ENCODE measurements around the gene CDK19. TPM values are rescaled to one million over a fixed set of nuclear protein-coding genes. Genes with fewer than 3 reads are reported as not detected.

CDK19 gene
- total and polyA plus RNA-seq, 10 of the 15 experiments (the other 5 are each of a cell fraction or from before 2014, with no cell fraction given): 4.6 to 21.4 (median 12.4) TPM

- in situ Hi-C loops (cut with MboI): no loop called here
- Histone ChIP-seq H3K27ac (ENCODE audit: control insufficient read depth, insufficient read depth) (no peak overlapping the region), H3K9ac (ENCODE audit: control insufficient read depth, insufficient read depth, low read length) (no peak overlapping the region), H3K36me3 (ENCODE audit: control insufficient read depth in 2 of 2, insufficient read depth in 2 of 2, low read length in 1 of 2) (peaks cover 0 to 4% of the 10 kb centered on the region in 2 experiments; a peak in 2 of 4 replicates), H3K4me1 (ENCODE audit: control insufficient read depth, insufficient read depth, low read length) (no peaks in the 10 kb centered on the region), H4K20me1 (ENCODE audit: control insufficient read depth, insufficient read depth) (no peaks in the 10 kb centered on the region), H2AFZ (ENCODE audit: control insufficient read depth, low read depth, low read length) (no peak overlapping the region), H3K4me3 (no peak overlapping the region), H3K4me2 (ENCODE audit: control insufficient read depth, insufficient read depth) (no peak overlapping the region), H3K27me3 (replicated peaks in 1 of 2; ENCODE audit: control insufficient read depth in 2 of 2, insufficient read depth in 2 of 2, low read length in 1 of 2) (no peaks in the 10 kb centered on the region), H3K79me2 (ENCODE audit: control insufficient read depth, insufficient read depth, low read length) (no peaks in the 10 kb centered on the region), H3K9me3 (replicated peaks; ENCODE audit: control insufficient read depth, insufficient read depth, low read length) (peaks cover 1% of the 10 kb centered on the region; the same call in 1 of the 3 replicates)
- no peak for DNase-seq (ENCODE audit: low read depth, low spot score)
- ChIA-PET POLR2A (interaction anchor here (0.6 kb wide), 2 partner anchors 192 to 333 kb away, joined by 3 to 7 read pairs; no protein-coding TSS in a partner anchor), RAD21 (ENCODE audit: unreplicated experiment) (interaction anchor here (1.1 to 1.2 kb wide), 2 partner anchors 9 to 18 kb away, joined by 3 read pairs; no protein-coding TSS in a partner anchor), SMC1A (ENCODE audit: uncharacterized antibody, unreplicated experiment) (interaction anchor here (0.6 to 1.7 kb wide), 5 partner anchors 9 to 349 kb away, joined by 3 to 7 read pairs (median 3); no protein-coding TSS in a partner anchor), CTCF (interaction anchor here (0.8 to 1.0 kb wide), 3 partner anchors 9 to 112 kb away, joined by 3 to 4 read pairs (median 3); no protein-coding TSS in a partner anchor)
- FAIRE-seq: no peak
- no peak for TF ChIP-seq PAX5 (IDR thresholded peaks at IDR 0.05; ENCODE audit: borderline replicate concordance, low read depth, low read length)
- TF ChIP-seq CHD1 (IDR thresholded peaks at IDR 0.05; ENCODE audit: low read depth, low read length): no peak
- TF ChIP-seq HDAC2 (IDR thresholded peaks at IDR 0.05): no peak
- no peak for TF ChIP-seq RUNX3 (IDR thresholded peaks at IDR 0.05; ENCODE audit: low read length)
- no peak for TF ChIP-seq USF1 (IDR thresholded peaks at IDR 0.05; ENCODE audit: borderline replicate concordance, extremely low read length, insufficient read depth, low read depth, low read length)
- no peak for TF ChIP-seq ZNF592 (IDR thresholded peaks at IDR 0.05)
- no peak for TF ChIP-seq PKNOX1 (IDR thresholded peaks at IDR 0.05)
- no peak for TF ChIP-seq POLR2A (IDR thresholded peaks at IDR 0.05; ENCODE audit: low read depth, low read length)
- TF ChIP-seq POLR2AphosphoS2 (IDR thresholded peaks at IDR 0.05; ENCODE audit: low read depth, low read length): no peak
- TF ChIP-seq, protein P1, sequence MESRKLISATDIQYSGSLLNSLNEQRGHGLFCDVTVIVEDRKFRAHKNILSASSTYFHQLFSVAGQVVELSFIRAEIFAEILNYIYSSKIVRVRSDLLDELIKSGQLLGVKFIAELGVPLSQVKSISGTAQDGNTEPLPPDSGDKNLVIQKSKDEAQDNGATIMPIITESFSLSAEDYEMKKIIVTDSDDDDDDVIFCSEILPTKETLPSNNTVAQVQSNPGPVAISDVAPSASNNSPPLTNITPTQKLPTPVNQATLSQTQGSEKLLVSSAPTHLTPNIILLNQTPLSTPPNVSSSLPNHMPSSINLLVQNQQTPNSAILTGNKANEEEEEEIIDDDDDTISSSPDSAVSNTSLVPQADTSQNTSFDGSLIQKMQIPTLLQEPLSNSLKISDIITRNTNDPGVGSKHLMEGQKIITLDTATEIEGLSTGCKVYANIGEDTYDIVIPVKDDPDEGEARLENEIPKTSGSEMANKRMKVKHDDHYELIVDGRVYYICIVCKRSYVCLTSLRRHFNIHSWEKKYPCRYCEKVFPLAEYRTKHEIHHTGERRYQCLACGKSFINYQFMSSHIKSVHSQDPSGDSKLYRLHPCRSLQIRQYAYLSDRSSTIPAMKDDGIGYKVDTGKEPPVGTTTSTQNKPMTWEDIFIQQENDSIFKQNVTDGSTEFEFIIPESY (IDR thresholded peaks at IDR 0.05): no peak
- 62% methylated on average over 2 of the region's 2 CpGs for WGBS (ENCODE audit: insufficient coverage, insufficient replicate concordance, low lambda C conversion rate, missing lambda C conversion rate)
- ATAC-seq: no peak
- no TSS peak for BruUV-seq (replicated peaks)
- intact Hi-C loops (cut with micrococcal nuclease; ENCODE audit: unreplicated experiment): no loop called here
Measured at GRCh38 chr6:110643175-110643574, 172.1 kb downstream of the CDK19 start.

All from GM12878 (cell line).